ENCODE results near the gene CHN1.

Gene CHN1

GRCh38 chr2:174893018-174893417 is 112.2 kb downstream of the CHN1 start:
- no peak for TF ChIP-seq CTCF (conservative IDR thresholded peaks at IDR 0.05; ENCODE audit: control insufficient read depth, insufficient read depth, low read depth, low read length)
- DNase-seq (ENCODE audit: low read depth) = no peak
- no peak overlapping the region for H3K4me3 ChIP-seq (ENCODE audit: control insufficient read depth, low read depth, low read length)

- H3K4me3 ChIP-seq (ENCODE audit: control insufficient read depth, low read depth, low read length) = no peak overlapping the region
- peak; percentile 26 for DNase-seq (ENCODE audit: low read depth)
- TF ChIP-seq CTCF (conservative IDR thresholded peaks at IDR 0.05; ENCODE audit: control insufficient read depth, insufficient read depth, low read depth, low read length) = no peak
These were observed 112.6 kb downstream of the CHN1 start for GRCh38 chr2:174892546-174892945.

GRCh38 chr2:174888646-174889271 is 116.4 kb downstream of the CHN1 start:
- H3K4me3 ChIP-seq (ENCODE audit: control insufficient read depth, low read depth, low read length) = no peak overlapping the region
- no peak for DNase-seq (ENCODE audit: low read depth)

GRCh38 chr2:174888146-174888545 is 117.0 kb downstream of the CHN1 start:
- DNase-seq (ENCODE audit: low read depth) = peak; percentile 8
- no peak overlapping the region for H3K4me3 ChIP-seq (ENCODE audit: control insufficient read depth, low read depth, low read length)
- TF ChIP-seq CTCF (conservative IDR thresholded peaks at IDR 0.05; ENCODE audit: control insufficient read depth, insufficient read depth, low read depth, low read length) = no peak

More at GRCh38 chr2:174888646-174889271, 116.4 kb downstream of the CHN1 start:
- TF ChIP-seq CTCF (conservative IDR thresholded peaks at IDR 0.05; ENCODE audit: control insufficient read depth, insufficient read depth, low read depth, low read length) = no peak

- H3K4me3 ChIP-seq (ENCODE audit: control insufficient read depth, low read depth, low read length) = no peak overlapping the region
- DNase-seq (ENCODE audit: low read depth) = no peak
- no peak for TF ChIP-seq CTCF (conservative IDR thresholded peaks at IDR 0.05; ENCODE audit: control insufficient read depth, insufficient read depth, low read depth, low read length)
These were observed 122.8 kb downstream of the CHN1 start for GRCh38 chr2:174882416-174882815.

GRCh38 chr2:174881678-174882077 is 123.5 kb downstream of the CHN1 start:
- DNase-seq (ENCODE audit: low read depth) = no peak
- no peak for TF ChIP-seq CTCF (conservative IDR thresholded peaks at IDR 0.05; ENCODE audit: control insufficient read depth, insufficient read depth, low read depth, low read length)
- no peak overlapping the region for H3K4me3 ChIP-seq (ENCODE audit: control insufficient read depth, low read depth, low read length)
